ENCODE results near the gene TTC3.

TTC3 gene

DNA sequence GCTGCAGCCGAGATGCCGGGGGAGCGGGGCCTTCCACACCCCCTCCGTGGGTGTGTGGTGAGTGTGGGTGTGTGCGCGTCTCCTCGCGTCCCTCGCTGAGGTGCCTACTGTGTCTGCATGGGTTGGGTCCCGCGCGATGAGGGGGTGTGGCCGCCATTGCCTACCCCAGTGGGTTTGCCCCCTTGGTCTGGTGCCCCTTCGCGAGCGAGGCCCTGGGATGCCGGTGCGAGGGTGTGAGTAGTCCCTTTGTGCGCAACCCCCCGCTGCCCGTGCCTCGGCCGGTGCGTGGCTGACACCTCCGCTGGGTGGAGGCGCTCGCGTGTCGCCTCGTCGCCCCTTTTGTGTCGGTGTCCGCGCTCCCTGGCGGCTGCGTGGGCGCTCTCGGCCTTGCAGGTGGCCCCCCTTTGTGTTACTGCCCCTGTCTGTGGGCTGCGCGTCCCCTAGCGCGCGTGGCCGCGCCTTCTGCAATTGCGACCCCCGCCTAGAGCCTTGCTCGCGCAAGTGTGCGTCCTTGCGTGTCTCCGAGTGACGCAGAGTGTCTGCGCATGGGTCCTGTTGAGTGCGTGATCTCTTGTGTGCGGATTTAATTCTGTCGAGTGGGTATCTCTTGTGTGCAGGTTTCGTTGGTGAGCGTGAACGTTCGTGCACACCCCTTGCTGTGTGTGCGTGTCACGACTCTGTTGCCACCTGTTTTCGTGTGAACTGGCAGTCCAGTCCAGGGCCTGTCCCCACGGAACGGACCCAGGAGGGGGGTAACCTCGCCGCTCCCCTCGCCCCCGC is 553 bp downstream of the TTC3 start:
- peaks cover 60% of the 10 kb centered on the region for H3K4me1 Mint-ChIP-seq (ENCODE audit: low read depth)
- H3K9me3 Mint-ChIP-seq: no peaks in the 10 kb centered on the region
- H3K36me3 Mint-ChIP-seq (ENCODE audit: low read depth): peaks cover 21% of the 10 kb centered on the region
- peak overlapping the region; percentile 100 for H3K4me3 Mint-ChIP-seq
- no peaks in the 10 kb centered on the region for H3K27me3 Mint-ChIP-seq
- peak overlapping the region; percentile 98 for H3K27ac Mint-ChIP-seq

GRCh38 chr21:37074197-37074510 is 1.1 kb downstream of the TTC3 start:
- H3K4me1 Mint-ChIP-seq (ENCODE audit: low read depth): peaks cover 65% of the 10 kb centered on the region
- H3K27me3 Mint-ChIP-seq: no peaks in the 10 kb centered on the region
- H3K36me3 Mint-ChIP-seq (ENCODE audit: low read depth): peaks cover 15% of the 10 kb centered on the region
- H3K9me3 Mint-ChIP-seq: no peaks in the 10 kb centered on the region
- peak overlapping the region; percentile 100 for H3K4me3 Mint-ChIP-seq
- peak overlapping the region; percentile 98 for H3K27ac Mint-ChIP-seq

GRCh38 chr21:37074546-37074945 is 1.5 kb downstream of the TTC3 start:
- H3K4me3 Mint-ChIP-seq: peak overlapping the region; percentile 100
- H3K27me3 Mint-ChIP-seq: no peaks in the 10 kb centered on the region
- H3K9me3 Mint-ChIP-seq: no peaks in the 10 kb centered on the region
- peaks cover 13% of the 10 kb centered on the region for H3K36me3 Mint-ChIP-seq (ENCODE audit: low read depth)
- peak overlapping the region; percentile 98 for H3K27ac Mint-ChIP-seq
- peaks cover 69% of the 10 kb centered on the region for H3K4me1 Mint-ChIP-seq (ENCODE audit: low read depth)

GRCh38 chr21:37075214-37075770 is 2.2 kb downstream of the TTC3 start:
- Mint-ChIP-seq H3K27ac (no peak overlapping the region), H3K4me3 (peak overlapping the region; percentile 42)

DNA sequence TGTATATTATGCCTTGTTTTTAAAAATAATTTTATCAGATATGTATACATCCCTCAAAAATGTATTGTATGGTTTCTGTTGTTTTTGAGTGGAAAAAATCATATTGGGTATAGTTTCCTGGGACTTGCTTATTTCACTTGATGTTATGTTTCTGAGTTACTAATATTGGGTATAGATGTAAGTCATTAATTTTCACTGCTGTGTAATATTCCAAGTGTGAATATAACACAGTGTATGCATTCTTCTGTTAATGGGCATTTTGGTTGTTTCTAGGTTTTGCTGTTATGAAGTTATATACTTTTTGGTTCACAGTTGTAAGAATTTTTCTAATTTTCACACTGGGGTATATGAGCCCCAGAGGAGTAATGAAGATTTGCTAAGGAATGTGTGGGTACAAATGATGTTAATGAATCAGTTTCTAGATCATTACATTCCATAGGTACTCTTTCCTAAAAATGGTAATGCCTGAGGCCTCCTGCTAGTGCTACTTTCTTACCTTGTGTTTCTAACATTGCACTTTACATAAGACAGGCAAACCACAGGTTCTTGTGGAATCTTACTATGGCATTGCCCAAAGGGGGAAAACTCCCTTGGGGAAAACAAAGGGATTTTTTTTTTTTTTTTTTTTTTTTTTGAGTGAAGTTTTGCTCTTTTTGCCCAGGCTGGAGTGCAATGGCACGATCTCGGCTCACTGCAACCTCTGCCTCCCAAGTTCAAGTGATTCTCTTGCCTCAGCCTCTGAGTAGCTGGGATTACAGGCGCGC is 3.2 kb downstream of the TTC3 start:
- H3K4me3 Mint-ChIP-seq: no peak overlapping the region
- H3K36me3 Mint-ChIP-seq (ENCODE audit: low read depth): peaks cover 1% of the 10 kb centered on the region

More at GRCh38 chr21:37075214-37075770, 2.2 kb downstream of the TTC3 start:
- no peaks in the 10 kb centered on the region for H3K9me3 Mint-ChIP-seq
- H3K27me3 Mint-ChIP-seq: no peaks in the 10 kb centered on the region
- H3K4me1 Mint-ChIP-seq (ENCODE audit: low read depth): peaks cover 69% of the 10 kb centered on the region
- H3K36me3 Mint-ChIP-seq (ENCODE audit: low read depth): peaks cover 8% of the 10 kb centered on the region

GRCh38 chr21:37077403-37077802 is 4.3 kb downstream of the TTC3 start:
- Mint-ChIP-seq H3K27ac (no peak overlapping the region), H3K27me3 (no peaks in the 10 kb centered on the region), H3K4me3 (no peak overlapping the region), H3K9me3 (no peaks in the 10 kb centered on the region), H3K36me3 (ENCODE audit: low read depth) (peaks cover 5% of the 10 kb centered on the region), H3K4me1 (ENCODE audit: low read depth) (peaks cover 59% of the 10 kb centered on the region)

More for the DNA sequence above, 3.2 kb downstream of the TTC3 start:
- Mint-ChIP-seq H3K9me3 (no peaks in the 10 kb centered on the region), H3K27ac (no peak overlapping the region), H3K4me1 (ENCODE audit: low read depth) (peaks cover 65% of the 10 kb centered on the region), H3K27me3 (no peaks in the 10 kb centered on the region)

- Mint-ChIP-seq H3K36me3 (ENCODE audit: low read depth) (peaks cover 10% of the 10 kb centered on the region), H3K27ac (no peak overlapping the region), H3K9me3 (no peaks in the 10 kb centered on the region)
Observed at GRCh38 chr21:37079211-37079824, 6.3 kb downstream of the TTC3 start.

DNA sequence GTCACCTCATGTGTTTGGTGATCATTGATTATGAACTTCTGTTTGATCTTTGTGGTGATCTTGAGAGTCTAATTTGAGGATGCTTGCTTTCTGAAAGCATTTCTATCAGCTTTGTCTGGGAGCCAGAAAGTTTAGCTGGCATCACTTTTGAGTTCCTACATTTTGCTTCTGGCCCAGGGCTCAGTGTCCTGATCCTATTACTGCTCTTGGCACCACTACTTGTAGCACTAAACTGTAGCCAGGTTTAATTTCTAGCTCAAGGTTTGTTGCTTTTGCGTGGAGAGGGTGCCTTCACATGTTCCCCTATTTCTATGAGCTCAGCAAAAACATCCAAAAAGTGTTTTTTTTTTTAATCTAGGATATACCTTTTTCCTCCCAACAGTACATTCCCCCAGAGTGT is 9.3 kb downstream of the TTC3 start:
- no peaks in the 10 kb centered on the region for H3K27me3 Mint-ChIP-seq
- H3K4me1 Mint-ChIP-seq (ENCODE audit: low read depth): peaks cover 48% of the 10 kb centered on the region
- no peak overlapping the region for H3K27ac Mint-ChIP-seq
- peaks cover 12% of the 10 kb centered on the region for H3K36me3 Mint-ChIP-seq (ENCODE audit: low read depth)
- H3K4me3 Mint-ChIP-seq: no peak overlapping the region
- no peaks in the 10 kb centered on the region for H3K9me3 Mint-ChIP-seq

More at GRCh38 chr21:37079211-37079824, 6.3 kb downstream of the TTC3 start:
- Mint-ChIP-seq H3K4me3 (no peak overlapping the region), H3K27me3 (no peaks in the 10 kb centered on the region), H3K4me1 (ENCODE audit: low read depth) (peaks cover 68% of the 10 kb centered on the region)

- H3K9me3 Mint-ChIP-seq: no peaks in the 10 kb centered on the region
- no peak overlapping the region for H3K4me3 Mint-ChIP-seq
Observed at GRCh38 chr21:37082856-37083528, 9.9 kb downstream of the TTC3 start.

GRCh38 chr21:37085726-37086125 is 12.7 kb downstream of the TTC3 start:
- H3K4me1 Mint-ChIP-seq (ENCODE audit: low read depth): peaks cover 20% of the 10 kb centered on the region
- H3K27me3 Mint-ChIP-seq: no peaks in the 10 kb centered on the region
- H3K36me3 Mint-ChIP-seq (ENCODE audit: low read depth): peaks cover 28% of the 10 kb centered on the region
- H3K9me3 Mint-ChIP-seq: no peaks in the 10 kb centered on the region
- no peak overlapping the region for H3K4me3 Mint-ChIP-seq
- no peak overlapping the region for H3K27ac Mint-ChIP-seq

More at GRCh38 chr21:37082856-37083528, 9.9 kb downstream of the TTC3 start:
- H3K36me3 Mint-ChIP-seq (ENCODE audit: low read depth): peaks cover 12% of the 10 kb centered on the region
- H3K4me1 Mint-ChIP-seq (ENCODE audit: low read depth): peaks cover 42% of the 10 kb centered on the region
- no peak overlapping the region for H3K27ac Mint-ChIP-seq
- H3K27me3 Mint-ChIP-seq: no peaks in the 10 kb centered on the region

DNA sequence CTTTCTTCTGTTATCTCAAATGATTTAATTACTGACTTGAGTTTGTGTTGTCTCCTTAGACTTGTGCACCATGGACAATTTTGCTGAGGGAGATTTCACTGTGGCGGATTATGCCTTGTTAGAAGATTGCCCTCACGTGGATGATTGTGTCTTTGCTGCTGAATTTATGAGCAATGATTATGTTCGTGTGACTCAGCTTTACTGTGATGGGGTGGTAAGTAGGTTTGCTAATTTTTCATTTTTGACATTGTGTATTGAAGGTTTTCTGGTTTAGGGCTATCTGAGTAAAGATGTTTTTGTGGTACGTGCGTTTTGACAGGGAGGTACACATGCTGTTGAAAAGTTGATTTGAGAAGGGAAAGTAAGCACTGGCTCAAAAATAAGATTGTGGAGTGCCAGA is 14.1 kb downstream of the TTC3 start:
- Mint-ChIP-seq H3K4me3 (no peak overlapping the region), H3K4me1 (ENCODE audit: low read depth) (peaks cover 16% of the 10 kb centered on the region), H3K27ac (no peak overlapping the region), H3K36me3 (ENCODE audit: low read depth) (peaks cover 31% of the 10 kb centered on the region), H3K9me3 (no peaks in the 10 kb centered on the region), H3K27me3 (no peaks in the 10 kb centered on the region)

DNA sequence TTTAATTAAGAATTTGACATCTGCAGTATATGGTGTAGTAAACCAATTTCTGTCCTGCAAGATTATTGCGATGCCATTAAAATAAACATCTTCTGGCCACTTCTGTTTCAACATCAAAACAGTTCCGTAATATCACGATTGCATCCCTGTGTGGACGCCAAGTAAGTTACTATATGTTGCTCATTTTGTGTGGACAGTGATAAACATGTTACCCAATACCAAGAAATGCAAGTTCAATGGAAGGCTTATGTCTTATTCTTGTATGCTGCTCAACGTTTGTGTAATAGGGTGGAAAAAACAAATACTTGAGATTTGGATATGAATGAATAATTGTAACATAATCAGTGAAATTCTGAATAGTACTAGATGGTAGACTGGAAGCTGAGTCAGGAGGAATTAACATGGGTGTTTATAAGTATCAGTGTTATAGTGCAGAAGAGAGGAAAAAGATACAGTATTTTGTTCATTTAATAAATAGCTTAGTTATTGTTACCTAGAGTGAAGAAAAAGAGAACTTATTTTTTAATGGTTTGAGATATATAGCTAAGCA is 15.2 kb downstream of the TTC3 start:
- Mint-ChIP-seq H3K4me1 (ENCODE audit: low read depth) (peaks cover 11% of the 10 kb centered on the region), H3K4me3 (no peak overlapping the region), H3K27ac (no peak overlapping the region), H3K36me3 (ENCODE audit: low read depth) (peaks cover 34% of the 10 kb centered on the region), H3K27me3 (no peaks in the 10 kb centered on the region), H3K9me3 (no peaks in the 10 kb centered on the region)

DNA sequence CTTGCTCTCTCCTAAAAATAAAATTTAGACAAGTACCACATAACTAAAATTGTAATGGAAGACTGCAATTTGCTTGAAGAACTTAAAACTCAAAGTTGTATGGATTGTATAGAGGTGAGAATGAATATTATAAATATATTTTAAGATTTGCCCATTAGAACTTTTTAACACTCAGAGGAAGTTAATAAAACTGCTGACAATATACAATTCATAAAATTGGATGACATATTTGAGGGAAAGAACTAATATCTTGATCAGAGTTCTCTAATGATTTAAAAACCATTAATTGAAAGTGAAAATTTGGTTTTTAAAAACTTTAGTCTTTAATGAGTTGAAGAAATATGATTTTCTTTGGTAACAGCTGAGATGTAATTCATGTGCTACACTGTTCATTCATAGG is 20.9 kb downstream of the TTC3 start:
- no peaks in the 10 kb centered on the region for H3K27me3 Mint-ChIP-seq
- H3K9me3 Mint-ChIP-seq: no peaks in the 10 kb centered on the region
- no peak overlapping the region for H3K4me3 Mint-ChIP-seq
- H3K36me3 Mint-ChIP-seq (ENCODE audit: low read depth): peaks cover 62% of the 10 kb centered on the region
- H3K4me1 Mint-ChIP-seq (ENCODE audit: low read depth): no peaks in the 10 kb centered on the region
- no peak overlapping the region for H3K27ac Mint-ChIP-seq

DNA sequence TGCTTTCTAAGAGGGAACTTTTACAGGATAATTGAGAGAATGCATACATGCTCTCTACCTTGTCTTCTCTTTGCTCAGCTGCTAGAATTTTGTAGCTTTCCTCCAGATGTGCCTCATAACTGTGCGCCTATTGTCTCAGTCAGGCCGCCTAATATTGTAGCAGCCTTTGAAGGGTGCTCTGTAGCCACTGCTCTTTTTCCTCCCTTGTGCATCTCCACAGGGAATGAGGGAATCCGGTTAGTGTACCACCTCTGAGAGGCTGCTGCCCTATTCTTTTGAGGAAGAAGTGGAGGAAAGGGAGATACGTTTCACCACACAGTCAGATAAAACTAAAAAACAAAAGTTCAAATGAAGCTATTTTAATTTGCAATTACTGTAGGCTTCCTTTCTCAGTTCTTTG is 22.8 kb downstream of the TTC3 start:
- H3K4me3 Mint-ChIP-seq: no peak overlapping the region
- no peaks in the 10 kb centered on the region for H3K4me1 Mint-ChIP-seq (ENCODE audit: low read depth)
- peaks cover 67% of the 10 kb centered on the region for H3K36me3 Mint-ChIP-seq (ENCODE audit: low read depth)
- H3K27me3 Mint-ChIP-seq: no peaks in the 10 kb centered on the region
- no peaks in the 10 kb centered on the region for H3K9me3 Mint-ChIP-seq
- no peak overlapping the region for H3K27ac Mint-ChIP-seq

Measured in stimulated activated naive CD8-positive, alpha-beta T cell treated with anti-CD3 and anti-CD28 coated beads, Interleukin-15, Interleukin-2, amounts not matched to agents 100 ng/mL and 50 ng/mL, for 24 hours (primary cell).